ENCODE results near the gene GABRG2. TPM values are rescaled to one million over a fixed set of nuclear protein-coding genes. Genes with fewer than 3 reads are reported as not detected.

GABRG2 gene
- total and polyA plus RNA-seq, 2 of the 13 experiments (the other 11 are each of a cell fraction or from before 2014, with no cell fraction given): not detected

GRCh38 chr5:162096448-162096847, 28.9 kb downstream of the GABRG2 start (continued):
- no peak for TF ChIP-seq ZNF318 (CRISPR knock-in tag; IDR thresholded peaks at IDR 0.05)
- no peak for TF ChIP-seq GLMP (CRISPR knock-in tag; IDR thresholded peaks at IDR 0.05; ENCODE audit: borderline replicate concordance)
- no peak for TF ChIP-seq ZNF24 (IDR thresholded peaks at IDR 0.05)
- no peak for TF ChIP-seq BRF2 (CRISPR knock-in tag; IDR thresholded peaks at IDR 0.05)
- TF ChIP-seq ZBTB20 (CRISPR knock-in tag; IDR thresholded peaks at IDR 0.05; ENCODE audit: borderline replicate concordance, low read depth): no peak
- TF ChIP-seq REL (CRISPR knock-in tag; conservative IDR thresholded peaks at IDR 0.05): no peak
- no peak for TF ChIP-seq ZBTB2 (CRISPR knock-in tag; IDR thresholded peaks at IDR 0.05; ENCODE audit: low read depth)

All from HepG2 (cell line).